ENCODE measurements around the gene ZNF672.
"Not testable (repeated sequence)": the region's sequence is repeated elsewhere in the genome, so short reads cannot be mapped to it uniquely, and the experiment has no call there.

The ZNF672 gene

GRCh38 chr1:248853663-248854375 lies 15.8 kb downstream of the ZNF672 start:
- no peak for DNase-seq (ENCODE audit: low read depth)

GRCh38 chr1:248855580-248855979 lies 17.6 kb downstream of the ZNF672 start:
- no peak for DNase-seq (ENCODE audit: low read depth)

- DNase-seq (ENCODE audit: low read depth) = no peak
Observed at GRCh38 chr1:248856176-248856575, 18.2 kb downstream of the ZNF672 start.

GRCh38 chr1:248857201-248857600 lies 19.2 kb downstream of the ZNF672 start:
- DNase-seq (ENCODE audit: low read depth) = no peak

DNA sequence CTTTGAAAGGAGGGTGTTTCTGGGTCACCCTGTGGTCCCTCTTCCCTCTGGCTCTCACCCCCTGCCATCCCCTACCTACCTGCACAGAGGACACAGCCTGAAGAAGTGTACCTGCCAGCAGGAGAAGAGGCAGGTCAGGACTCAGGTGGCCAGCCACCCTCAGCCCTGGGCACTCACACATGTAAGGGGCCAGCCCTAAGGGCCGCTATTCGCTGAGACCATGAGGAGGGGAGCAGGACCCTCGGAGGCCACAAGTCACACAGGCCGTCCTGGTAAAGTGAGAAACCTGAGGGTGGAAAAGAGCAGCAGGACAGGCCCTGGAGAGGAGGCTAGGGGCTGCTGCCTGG lies 19.7 kb downstream of the ZNF672 start:
- no peak for DNase-seq (ENCODE audit: low read depth)

DNA sequence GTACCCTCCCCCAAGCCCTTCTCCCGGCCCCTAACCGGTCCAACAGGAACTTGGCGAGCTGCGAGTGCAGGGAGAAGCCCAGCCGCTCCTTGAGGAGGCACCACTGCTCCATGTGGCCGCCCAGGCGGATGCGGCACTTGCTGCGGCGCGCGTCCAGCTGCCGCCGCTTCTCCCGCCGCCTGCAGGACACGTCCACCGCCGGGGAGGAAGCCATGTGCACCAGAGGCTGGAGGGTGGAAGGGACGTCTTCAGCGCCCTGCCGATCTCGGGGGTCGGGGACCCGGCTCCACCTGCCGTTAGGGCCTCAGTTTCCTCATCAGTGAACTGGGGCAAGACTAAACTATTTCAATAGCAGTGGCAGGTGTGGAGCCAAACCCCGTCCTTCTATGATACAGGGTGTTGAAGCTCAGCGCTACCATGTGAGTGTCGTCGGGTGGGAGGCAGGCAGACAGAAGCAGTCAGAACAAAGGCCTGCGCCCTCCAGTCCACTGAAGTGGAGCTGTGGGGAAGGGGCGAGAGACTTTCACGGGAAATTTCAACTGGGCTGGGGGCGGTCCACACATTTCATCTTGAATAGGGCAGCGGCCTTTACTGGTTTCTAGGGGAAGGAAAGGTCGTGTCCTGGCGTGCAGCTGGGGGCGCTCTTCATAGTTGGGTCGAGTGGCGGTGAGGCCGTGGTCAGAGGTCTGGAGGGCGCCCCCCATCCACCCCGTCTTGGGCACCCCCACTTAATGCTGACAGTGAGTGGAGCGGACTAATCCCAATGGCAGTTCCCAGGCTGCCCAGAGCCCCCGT lies 20.3 kb downstream of the ZNF672 start:
- peak; percentile 46 for DNase-seq (ENCODE audit: low read depth)

DNA sequence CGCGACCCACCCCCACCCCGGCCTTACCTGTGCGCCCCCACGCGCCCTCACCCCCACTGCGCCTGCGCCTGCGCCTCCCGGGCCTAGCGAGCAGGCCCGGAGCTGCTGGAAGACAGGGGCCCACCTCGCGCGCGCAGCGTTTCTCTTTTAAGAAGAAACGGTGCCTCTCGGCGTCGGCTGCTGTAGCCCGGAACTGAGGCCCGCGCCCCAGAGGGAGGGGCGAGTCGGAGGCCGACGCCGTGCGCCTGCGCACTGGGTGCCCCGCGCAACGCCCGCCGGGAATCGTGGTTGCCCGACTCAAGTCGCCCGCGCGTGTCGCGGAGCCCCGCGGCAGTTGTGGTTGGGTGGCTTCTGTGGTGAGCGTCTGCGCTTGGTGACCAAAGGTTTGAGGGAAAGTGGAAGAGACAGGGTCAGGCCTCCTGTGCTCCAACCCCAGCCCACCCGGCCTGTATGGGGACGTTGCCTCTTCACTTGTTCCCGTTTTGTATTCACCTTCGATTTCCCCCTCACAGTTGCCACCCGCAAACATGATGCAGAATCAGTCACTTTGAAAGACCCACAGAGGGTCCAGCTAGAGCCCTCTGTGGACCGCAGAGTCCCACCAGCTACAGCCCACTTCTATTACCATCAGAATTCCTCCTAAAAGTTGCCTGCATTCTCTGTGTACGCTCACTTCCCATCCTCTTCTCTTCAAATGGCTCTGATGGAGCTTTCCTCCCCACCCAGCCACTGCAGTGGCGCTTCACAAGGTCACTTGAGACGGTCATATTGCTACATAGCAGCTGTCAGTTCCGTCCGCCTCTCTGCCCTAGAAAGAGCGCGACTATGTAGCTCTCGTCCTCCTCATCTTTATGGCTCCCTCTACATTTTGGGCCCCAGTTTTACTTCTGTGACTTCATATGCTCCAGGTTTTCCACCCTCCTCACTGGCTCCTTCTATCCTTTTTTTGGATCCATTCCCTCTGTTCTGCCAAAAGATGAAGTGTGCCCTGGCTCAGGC lies 21.2 kb downstream of the ZNF672 start, which contains the start of gene ZNF692:
TSS of gene ZNF692 (minus strand) at position 195 of the 999 bp plus-strand sequence. CDS start 776 bp downstream, outside the sequence.
- peak; percentile 91 for DNase-seq (ENCODE audit: low read depth)

DNA sequence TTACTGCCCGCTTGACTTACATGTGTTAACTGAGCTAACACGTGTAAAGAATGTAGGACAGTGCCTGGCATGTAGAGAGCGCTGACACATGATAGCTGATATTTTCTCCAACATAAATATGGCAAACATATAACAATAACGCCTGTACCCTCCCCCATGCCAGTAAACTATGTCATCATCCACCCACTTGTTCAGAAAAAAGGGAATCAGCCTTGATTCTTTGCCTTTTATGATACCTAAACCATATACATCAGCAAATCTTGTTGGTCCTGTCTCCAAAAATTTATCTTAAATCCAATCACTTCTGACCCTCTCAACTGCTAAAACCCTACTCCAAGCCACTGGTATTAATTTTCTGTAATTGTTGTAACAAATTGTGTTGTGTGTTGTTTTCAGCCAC lies 22.0 kb downstream of the ZNF672 start:
- DNase-seq (ENCODE audit: low read depth) = no peak

- DNase-seq (ENCODE audit: low read depth) = no peak
Observed at GRCh38 chr1:248861616-248862015, 23.6 kb downstream of the ZNF672 start.

DNA sequence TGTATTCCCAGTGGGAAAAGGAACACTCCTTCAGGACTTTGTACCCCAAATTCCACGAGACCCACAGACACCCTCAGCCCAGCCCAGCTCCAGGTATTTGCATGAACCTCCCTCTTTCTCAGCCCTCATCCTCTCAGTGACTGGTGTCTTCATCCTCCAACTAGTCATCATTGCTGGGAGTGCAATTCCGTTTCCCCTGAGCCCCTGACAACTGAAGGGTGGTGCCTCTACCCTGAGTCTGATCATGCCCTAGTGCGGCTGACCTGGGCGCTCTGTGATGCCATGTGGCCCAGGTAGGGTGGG lies 24.6 kb downstream of the ZNF672 start:
- DNase-seq (ENCODE audit: low read depth) = no peak

DNA sequence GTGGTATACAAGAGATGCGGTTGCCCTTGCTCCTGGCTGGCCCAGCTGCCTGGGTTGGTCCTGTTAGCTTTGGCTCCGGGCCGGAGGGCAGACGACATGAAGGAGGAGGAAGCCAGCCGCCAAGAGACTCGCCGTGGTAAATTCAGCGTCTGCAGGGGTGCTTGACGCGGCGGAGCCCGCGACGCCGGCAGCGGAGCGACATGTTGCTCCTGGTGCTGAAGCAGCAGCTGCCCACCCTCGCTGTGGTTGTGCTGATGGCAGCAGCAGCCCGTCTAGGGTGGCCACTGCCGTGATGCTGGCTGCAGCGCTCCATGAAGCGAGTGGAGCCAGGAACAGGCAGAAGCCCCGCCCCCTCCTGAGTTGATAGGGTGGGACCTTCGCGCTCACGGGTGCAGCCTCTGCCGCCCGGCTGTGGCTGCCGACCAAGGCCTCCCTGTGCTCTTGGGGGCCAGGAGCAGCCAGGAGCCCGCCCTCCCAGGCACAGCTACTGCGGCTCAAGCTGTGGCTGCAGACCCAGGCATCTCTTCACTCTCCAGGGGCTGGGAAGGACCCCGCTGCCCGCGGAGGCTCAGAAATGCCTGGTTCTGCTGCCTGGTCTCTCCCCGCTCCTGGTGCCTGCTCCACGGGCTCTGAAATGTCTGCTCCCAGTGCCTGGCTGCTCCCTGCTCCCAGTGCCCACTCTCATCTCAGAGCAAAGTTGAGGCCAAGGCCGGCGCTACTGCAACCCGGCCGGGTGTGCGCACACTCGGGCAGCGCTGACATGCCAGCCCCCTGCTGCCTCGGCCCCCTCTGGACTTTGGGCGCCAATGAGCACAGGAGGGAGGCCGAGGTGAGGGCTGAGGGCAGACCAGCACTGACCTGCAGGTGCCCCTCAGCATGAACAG lies 25.2 kb downstream of the ZNF672 start:
- DNase-seq (ENCODE audit: low read depth) = no peak

DNA sequence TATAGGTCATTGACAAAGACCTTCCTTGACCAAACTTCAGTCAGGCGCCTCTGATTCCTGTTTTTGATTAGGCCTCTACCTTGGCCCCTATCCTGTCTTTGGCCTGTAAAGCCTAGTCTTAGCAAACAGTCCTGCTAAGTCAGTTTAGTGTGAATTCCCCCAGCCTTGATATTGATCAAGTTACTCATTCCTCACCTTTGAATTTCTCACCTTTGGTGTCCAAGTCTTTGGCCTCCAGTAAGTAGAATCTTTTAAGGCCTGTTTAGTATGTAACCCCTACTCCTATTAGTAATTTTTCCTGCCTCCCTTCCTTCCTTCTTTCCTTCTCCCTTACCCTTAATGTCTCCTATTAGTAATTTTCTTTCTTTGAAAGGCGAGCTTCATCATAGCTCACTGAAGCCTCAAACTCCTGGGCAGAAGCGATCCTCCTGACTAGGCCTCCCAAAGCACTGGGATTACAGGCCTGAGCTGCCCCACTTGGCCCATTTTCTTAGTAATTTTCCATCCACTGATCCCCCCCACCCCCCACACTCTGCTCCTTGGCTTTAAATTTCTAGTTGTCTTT lies 33.9 kb downstream of the ZNF672 start:
- no peak for DNase-seq (ENCODE audit: low read depth)

- peak; percentile 36 for DNase-seq (ENCODE audit: low read depth)
Observed at GRCh38 chr1:248872752-248873408, 34.9 kb downstream of the ZNF672 start.

- peak; percentile 92 for DNase-seq (ENCODE audit: low read depth)
Observed at GRCh38 chr1:248873409-248873992, 35.5 kb downstream of the ZNF672 start.

- no peak for DNase-seq (ENCODE audit: low read depth)
Observed at GRCh38 chr1:248873993-248874533, 36.0 kb downstream of the ZNF672 start.

GRCh38 chr1:248881261-248881660 lies 43.2 kb downstream of the ZNF672 start:
- no peak for DNase-seq (ENCODE audit: low read depth)

GRCh38 chr1:248882427-248882826 lies 44.4 kb downstream of the ZNF672 start:
- not testable (repeated sequence) for DNase-seq (ENCODE audit: low read depth)

- no peak for DNase-seq (ENCODE audit: low read depth)
Observed at GRCh38 chr1:248884632-248885295, 46.7 kb downstream of the ZNF672 start.

- no peak for DNase-seq (ENCODE audit: low read depth)
Observed at GRCh38 chr1:248885646-248886045, 47.6 kb downstream of the ZNF672 start.
